Measurements from ENCODE around the gene FOS.

Gene FOS

GRCh38 chr14:75258803-75259509, 19.7 kb upstream of the FOS start (continued):
- TF ChIP-seq ZBTB49 (tag by site-specific recombination; IDR thresholded peaks at IDR 0.05; ENCODE audit: low read depth) (no peak), ZNF660 (tag by site-specific recombination; IDR thresholded peaks at IDR 0.05) (no peak), ZNF777 (tag by site-specific recombination; IDR thresholded peaks at IDR 0.05; ENCODE audit: borderline replicate concordance) (no peak), ZFHX2 (tag by site-specific recombination; conservative IDR thresholded peaks at IDR 0.05) (peak; percentile 73), ZBTB7A (tag by site-specific recombination; IDR thresholded peaks at IDR 0.05; ENCODE audit: low read depth) (no peak), PRDM10 (tag by site-specific recombination; IDR thresholded peaks at IDR 0.05) (no peak), SETDB1 (IDR thresholded peaks at IDR 0.05; ENCODE audit: insufficient read length, low read length) (no peak), ZNF670 (tag by site-specific recombination; IDR thresholded peaks at IDR 0.05; ENCODE audit: low read depth) (no peak), KLF1 (tag by site-specific recombination; IDR thresholded peaks at IDR 0.05) (no peak), ZNF175 (tag by site-specific recombination; IDR thresholded peaks at IDR 0.05) (no peak), ZNF239 (tag by site-specific recombination; IDR thresholded peaks at IDR 0.05) (no peak), ZNF18 (tag by site-specific recombination; IDR thresholded peaks at IDR 0.05) (no peak), ZNF398 (tag by site-specific recombination; IDR thresholded peaks at IDR 0.05) (peak; percentile 90), ZBTB48 (tag by site-specific recombination; IDR thresholded peaks at IDR 0.05) (peak; percentile 70; the same call in 1 of the 2 replicates), ZNF473 (tag by site-specific recombination; IDR thresholded peaks at IDR 0.05) (no peak), GLIS2 (tag by site-specific recombination; IDR thresholded peaks at IDR 0.05) (peak; percentile 46; the same call in 1 of the 2 replicates), ZXDB (tag by site-specific recombination; IDR thresholded peaks at IDR 0.05) (peak; percentile 77), TCF7L2 (IDR thresholded peaks at IDR 0.05; ENCODE audit: borderline replicate concordance, low read depth, low read length) (no peak), ZNF510 (tag by site-specific recombination; IDR thresholded peaks at IDR 0.05; ENCODE audit: insufficient replicate concordance) (no peak), ZNF600 (tag by site-specific recombination; IDR thresholded peaks at IDR 0.05) (peak; percentile 99), OSR2 (tag by site-specific recombination; IDR thresholded peaks at IDR 0.05) (no peak), ZNF138 (tag by site-specific recombination; IDR thresholded peaks at IDR 0.05; ENCODE audit: borderline replicate concordance) (no peak), PRDM6 (tag by site-specific recombination; IDR thresholded peaks at IDR 0.05) (no peak), ZNF121 (tag by site-specific recombination; IDR thresholded peaks at IDR 0.05) (no peak), SP7 (tag by site-specific recombination; IDR thresholded peaks at IDR 0.05) (peak; percentile 33; the same call in 1 of the 2 replicates), ZNF621 (tag by site-specific recombination; IDR thresholded peaks at IDR 0.05) (no peak), ZNF404 (tag by site-specific recombination; IDR thresholded peaks at IDR 0.05) (no peak), BCL11A (tag by site-specific recombination; IDR thresholded peaks at IDR 0.05; ENCODE audit: low read depth) (no peak), ZNF626 (tag by site-specific recombination; IDR thresholded peaks at IDR 0.05) (no peak)
